H9 (cell line): ENCODE data around the gene UBE2D3. TPM values are rescaled to one million over a fixed set of nuclear protein-coding genes. Genes with fewer than 3 reads are reported as not detected.

ENCODE experiments used
- DNase-seq: peaks from one replicate; pipeline ENCODE4 v3.0.0-alpha.2; 2017
- H2AFZ ChIP-seq: one replicate; pipeline ENCODE4 v1.6.1; 2013; ENCODE audit warnings: mild to moderate bottlenecking, low read length, control low read depth, moderate library complexity
- H2AK5ac ChIP-seq: 2 replicates; pipeline ENCODE4 v1.6.1; 2013; ENCODE audit warnings: low read length, control low read depth, mixed read lengths; ENCODE audit not compliant: insufficient read length
- H2BK120ac ChIP-seq: one replicate; pipeline ENCODE4 v1.6.1; 2013; ENCODE audit warnings: low read depth, mild to moderate bottlenecking, low read length, control low read depth, inconsistent platforms; ENCODE audit not compliant: poor library complexity, severe bottlenecking
- H2BK12ac ChIP-seq: 2 replicates; pipeline ENCODE4 v1.6.1; 2013; ENCODE audit warnings: low read length, control low read depth, mixed read lengths, low read depth; ENCODE audit not compliant: insufficient read length
- H2BK15ac ChIP-seq: 2 replicates; pipeline ENCODE4 v1.6.1; 2013; ENCODE audit warnings: low read depth, low read length, control low read depth
- H2BK20ac ChIP-seq: one replicate; pipeline ENCODE4 v1.6.1; 2013; ENCODE audit warnings: low read depth, mild to moderate bottlenecking, low read length, control low read depth, inconsistent platforms; ENCODE audit not compliant: poor library complexity, severe bottlenecking
- H2BK5ac ChIP-seq: 2 replicates; pipeline ENCODE4 v1.6.1; 2013; ENCODE audit warnings: low read length, control low read depth, mixed read lengths; ENCODE audit not compliant: insufficient read length
- H3K14ac ChIP-seq: 2 replicates; pipeline ENCODE4 v1.6.1; 2013; ENCODE audit warnings: low read length, control low read depth; ENCODE audit not compliant: insufficient read depth
- H3K18ac ChIP-seq: 2 replicates; pipeline ENCODE4 v1.6.1; 2013; ENCODE audit warnings: low read depth, mild to moderate bottlenecking, mixed read lengths, low read length, control low read depth; ENCODE audit not compliant: insufficient read length
- H3K23ac ChIP-seq: 2 replicates; pipeline ENCODE4 v1.6.1; 2013; ENCODE audit warnings: low read length, control low read depth, mixed read lengths, low read depth; ENCODE audit not compliant: insufficient read length
- H3K23me2 ChIP-seq: 2 replicates; pipeline ENCODE4 v1.6.1; 2013; ENCODE audit warnings: low read depth, mild to moderate bottlenecking, mixed read lengths, low read length, control low read depth; ENCODE audit not compliant: insufficient read length, poor library complexity, severe bottlenecking
- H3K27ac ChIP-seq: 2 replicates; pipeline ENCODE4 v1.5.1; 2013; ENCODE audit warnings: low read length, control low read depth, mixed read lengths, low read depth; ENCODE audit not compliant: insufficient read length
- H3K27me3 ChIP-seq: 2 replicates; pipeline ENCODE4 v1.6.1; 2013; ENCODE audit warnings: low read length, control low read depth, inconsistent platforms; ENCODE audit not compliant: insufficient read depth
- H3K4ac ChIP-seq: 2 replicates; pipeline ENCODE4 v1.6.1; 2013; ENCODE audit warnings: low read depth, mild to moderate bottlenecking, control low read depth, inconsistent platforms, low read length, moderate library complexity
- H3K4me1 ChIP-seq: 2 replicates; pipeline ENCODE4 v1.6.1; 2013; ENCODE audit warnings: low read length, control low read depth, inconsistent platforms; ENCODE audit not compliant: insufficient read depth
- H3K4me2 ChIP-seq: 2 replicates; pipeline ENCODE4 v1.6.1; 2013; ENCODE audit warnings: low read length, control low read depth, mixed read lengths; ENCODE audit not compliant: insufficient read length, insufficient read depth
- H3K56ac ChIP-seq: 2 replicates; pipeline ENCODE4 v1.6.1; 2013; ENCODE audit warnings: low read depth, mild to moderate bottlenecking, mixed read lengths, low read length, control low read depth; ENCODE audit not compliant: insufficient read length
- H3K79me1 ChIP-seq: 2 replicates; pipeline ENCODE4 v1.6.1; 2013; ENCODE audit warnings: low read depth, mild to moderate bottlenecking, moderate library complexity, low read length, control low read depth, inconsistent platforms; ENCODE audit not compliant: insufficient read depth, poor library complexity, severe bottlenecking
- H3K79me2 ChIP-seq: 2 replicates; pipeline ENCODE4 v1.6.1; 2013; ENCODE audit warnings: low read length, control low read depth, inconsistent platforms; ENCODE audit not compliant: insufficient read depth
- H3K9ac ChIP-seq: 2 replicates; pipeline ENCODE4 v1.6.1; 2013; ENCODE audit warnings: low read length, control low read depth, mixed read lengths; ENCODE audit not compliant: insufficient read length; ENCODE audit errors: extremely low read depth
- H3K9me3 ChIP-seq: one replicate; pipeline ENCODE4 v1.6.1; 2013; ENCODE audit warnings: low read depth, low read length, inconsistent platforms; ENCODE audit not compliant: control insufficient read depth
- H3T11ph ChIP-seq: one replicate; pipeline ENCODE4 v1.6.1; 2013; ENCODE audit warnings: mild to moderate bottlenecking, low read length, control low read depth, inconsistent platforms
- H4K20me1 ChIP-seq: one replicate; pipeline ENCODE4 v1.6.1; 2013; ENCODE audit not compliant: control insufficient read depth, insufficient read length, insufficient read depth
- H4K5ac ChIP-seq: 2 replicates; pipeline ENCODE4 v1.6.1; 2013; ENCODE audit warnings: low read depth, mild to moderate bottlenecking, mixed read lengths, low read length, control low read depth; ENCODE audit not compliant: insufficient read length
- H4K8ac ChIP-seq: replicated peaks from 2 replicates; pipeline ENCODE4 v1.6.1; 2013; ENCODE audit warnings: low read length, control low read depth, mixed read lengths, low read depth; ENCODE audit not compliant: insufficient read length
- H4K91ac ChIP-seq: 2 replicates; pipeline ENCODE4 v1.6.1; 2013; ENCODE audit warnings: low read depth, mild to moderate bottlenecking, moderate library complexity, mixed read lengths, low read length, control low read depth; ENCODE audit not compliant: insufficient read length
- H3K27ac Mint-ChIP-seq, 3 experiments: 2 replicates in 2 of 3; 3 replicates in 1 of 3; pipeline ENCODE4 v1.8.0; 2020 to 2021; ENCODE audit warnings: mixed read lengths in 3 of 3, mild to moderate bottlenecking in 1 of 3, moderate library complexity in 1 of 3
- H3K27me3 Mint-ChIP-seq: 2 replicates; pipeline ENCODE4 v1.8.0; 2021; ENCODE audit warnings: low read depth, mild to moderate bottlenecking, moderate library complexity, mixed read lengths
- H3K36me3 Mint-ChIP-seq, 3 experiments: 2 replicates in 2 of 3; 3 replicates in 1 of 3; pipeline ENCODE4 v1.8.0; 2020 to 2021; ENCODE audit warnings: low read depth in 3 of 3, mixed read lengths in 3 of 3; ENCODE audit not compliant: insufficient read depth in 1 of 3
- H3K4me1 Mint-ChIP-seq, 2 experiments: 2 replicates each; pipeline ENCODE4 v1.8.0; 2020; ENCODE audit warnings: mixed read lengths in 2 of 2
- H3K4me3 Mint-ChIP-seq, 2 experiments: 2 replicates in 1 of 2; 3 replicates in 1 of 2; pipeline ENCODE4 v1.8.0; 2020 to 2021; ENCODE audit warnings: mild to moderate bottlenecking in 2 of 2, mixed read lengths in 2 of 2, moderate library complexity in 1 of 2
- H3K9me3 Mint-ChIP-seq, 2 experiments: 2 replicates in 1 of 2; 3 replicates in 1 of 2; pipeline ENCODE4 v1.8.0; 2020; ENCODE audit warnings: mild to moderate bottlenecking in 2 of 2, mixed read lengths in 2 of 2, moderate library complexity in 1 of 2
- CTCF ChIP-seq: fragments of 200-600 bp; sonication (generic); conservative IDR thresholded peaks from 3 replicates; pipeline ENCODE4 v1.8.0; 2021; ENCODE audit warnings: antibody characterized with exemption, mild to moderate bottlenecking
- WGBS: extraction: QIAGEN DNeasy Blood & Tissue Kit; methylation state at CpG from one replicate; pipeline ENCODE4 v1.1.7; 2013; ENCODE audit warnings: missing lambda C conversion rate, low lambda C conversion rate, mixed read lengths; ENCODE audit not compliant: insufficient read length; ENCODE audit errors: extremely low coverage; 5-methylcytosine and 5-hydroxymethylcytosine counted together
- total RNA-seq: library from RNA; stranded (reverse); gene quantifications from 2 replicates; pipeline ENCODE4 v1.2.1, GENCODE V29; 2021

The UBE2D3 gene
- total RNA-seq, 1 experiment from 2014 or later: 378 TPM

DNA sequence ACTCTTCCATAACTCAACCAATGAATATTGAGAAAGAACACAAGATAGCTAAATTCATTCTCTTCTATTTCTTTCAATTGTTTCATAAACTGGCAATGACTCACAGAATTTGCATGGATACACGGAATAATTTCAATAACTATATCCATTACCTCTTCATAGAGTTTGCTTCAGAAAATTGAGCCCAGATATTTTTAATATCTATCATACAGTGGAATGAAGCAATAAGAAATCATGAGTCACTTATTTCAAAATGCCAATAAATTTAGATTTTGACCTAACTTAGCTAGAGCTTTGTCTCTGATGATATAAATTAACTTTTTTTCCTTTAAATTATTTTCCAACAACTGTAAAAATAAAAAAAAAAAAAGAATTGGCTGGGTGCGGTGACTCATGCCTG lies 44.3 kb downstream of the UBE2D3 start:
- Mint-ChIP-seq H3K27ac (no peak overlapping the region), H3K4me1 (peaks cover 0 to 4% of the 10 kb centered on the region in 2 experiments; a peak in 1 of 4 replicates), H3K27me3 (no peaks in the 10 kb centered on the region; the same call in 1 of the 2 replicates), H3K9me3 (no peaks in the 10 kb centered on the region), H3K36me3 (no peaks in the 10 kb centered on the region), H3K4me3 (no peak overlapping the region)
- H3K14ac ChIP-seq: no peak overlapping the region
- no peak overlapping the region for H2AFZ ChIP-seq
- H3K79me1 ChIP-seq: no peaks in the 10 kb centered on the region
- H3K9ac ChIP-seq: no peak overlapping the region
- DNase-seq: no peak
- H3K23ac ChIP-seq: no peak overlapping the region
- H4K8ac ChIP-seq: no peak overlapping the region
- no peak overlapping the region for H2BK5ac ChIP-seq
- no peak overlapping the region for H3K4me2 ChIP-seq
- no peak overlapping the region for H3K18ac ChIP-seq
- H4K20me1 ChIP-seq: no peaks in the 10 kb centered on the region
- no peaks in the 10 kb centered on the region for H3K23me2 ChIP-seq
- no peaks in the 10 kb centered on the region for H3K79me2 ChIP-seq
- H4K91ac ChIP-seq: no peak overlapping the region
- H3K9me3 ChIP-seq: no peaks in the 10 kb centered on the region
- no peak overlapping the region for H2BK120ac ChIP-seq
- no peaks in the 10 kb centered on the region; the same call in 1 of the 2 replicates for H3K4me1 ChIP-seq
- H3K4ac ChIP-seq: no peak overlapping the region
- H2BK15ac ChIP-seq: no peak overlapping the region
- H4K5ac ChIP-seq: no peak overlapping the region
- H2BK12ac ChIP-seq: no peak overlapping the region
- no peak for TF ChIP-seq CTCF
- WGBS: no CpG with 5 or more reads among the region's 2 CpGs
- H3K27me3 ChIP-seq: no peaks in the 10 kb centered on the region
- H3K27ac ChIP-seq: no peak overlapping the region
- H3K56ac ChIP-seq: no peak overlapping the region
- H3T11ph ChIP-seq: no peak overlapping the region
- no peak overlapping the region for H2AK5ac ChIP-seq
- H2BK20ac ChIP-seq: no peak overlapping the region
